Stimulated activated CD8-positive, alpha-beta memory T cell treated with anti-CD3 and anti-CD28 coated beads, Interleukin-2, amount 100 ng/mL, for 48 hours (primary cell): Measurements from ENCODE around the gene PGM5.

Experiments used
- DNase-seq, 2 donors: peaks; one replicate each; pipeline ENCODE4 v3.0.0-alpha.2; 2020; ENCODE audit warnings: low read depth in 2 of 2

The PGM5 gene

DNA sequence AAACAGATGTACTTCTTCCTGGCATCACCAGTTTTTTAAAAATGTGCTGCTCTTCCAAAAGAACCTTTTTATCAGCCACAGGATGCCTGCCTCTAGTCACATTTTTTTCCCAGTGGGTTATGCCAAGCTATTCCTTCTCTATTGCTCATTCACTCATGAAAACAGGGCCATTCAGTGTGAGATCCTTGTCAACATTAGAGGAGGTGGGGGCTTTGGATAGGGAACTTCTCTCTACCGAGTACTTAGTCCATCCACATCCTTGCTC lies 181.1 kb downstream of the PGM5 start:
- DNase-seq: no peak

DNA sequence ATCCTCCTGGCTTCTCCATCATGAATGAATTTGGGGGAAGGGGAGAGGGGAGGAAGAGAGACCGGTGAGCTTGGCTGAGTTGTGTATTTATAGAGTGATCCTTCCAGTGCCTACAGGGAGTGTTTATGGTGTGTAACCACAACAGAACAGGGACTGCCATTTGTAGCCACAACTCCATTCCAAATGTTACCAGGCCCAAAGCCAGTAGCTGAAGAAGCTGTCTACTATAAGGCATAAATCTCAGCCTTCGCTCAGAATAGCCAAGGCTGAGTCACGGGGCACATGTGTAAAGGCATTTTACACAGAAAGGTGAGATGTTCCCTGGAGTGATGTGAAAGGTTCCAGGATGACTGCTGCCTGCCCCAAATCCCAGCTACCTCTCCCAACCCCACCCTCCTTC lies 181.8 kb downstream of the PGM5 start:
- no peak for DNase-seq

DNA sequence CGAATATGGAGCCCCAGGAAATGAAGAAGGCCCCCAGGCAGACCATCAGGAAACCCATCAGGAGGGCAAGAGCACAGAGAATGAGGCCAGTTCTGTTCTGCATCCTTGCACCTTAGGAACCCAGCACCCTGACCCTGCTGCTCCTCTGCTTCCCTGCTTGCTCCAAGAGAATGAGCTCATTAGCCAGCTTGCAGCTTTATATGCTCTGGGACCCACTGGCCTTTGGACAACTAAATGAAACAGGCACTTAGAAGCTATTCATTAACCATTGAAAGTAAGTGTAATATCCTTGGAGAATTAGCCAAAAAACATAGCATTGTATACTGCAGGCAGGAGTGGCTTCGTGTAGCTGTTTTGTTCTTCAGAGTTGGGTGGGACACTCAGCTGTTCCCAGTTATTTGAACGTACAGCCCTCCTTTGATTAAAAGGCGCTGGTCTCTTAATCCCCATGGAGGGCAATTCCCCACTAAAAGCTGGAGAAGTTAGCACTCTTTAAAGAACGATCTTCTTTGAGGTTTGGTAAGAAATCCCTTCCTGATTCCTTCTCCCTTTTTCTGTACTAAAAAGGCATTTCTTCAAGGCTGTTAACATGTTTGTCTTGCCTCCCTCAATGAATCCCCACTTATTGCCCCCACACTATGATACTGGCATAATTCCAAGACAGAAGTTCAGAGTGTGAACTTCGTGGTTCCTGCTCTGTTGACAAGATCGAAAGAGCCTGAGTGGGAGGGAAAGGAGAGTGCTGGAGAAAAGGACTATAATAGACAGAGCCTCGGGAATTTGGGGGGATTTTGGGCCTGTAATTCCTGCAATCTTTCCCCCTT lies 184.5 kb downstream of the PGM5 start, which contains the start of gene TMEM252:
Gene TMEM252, minus strand, starts transcription at position 172 of the 824 bp plus-strand sequence. Its CDS starts 69 bp downstream, at position 103.
- DNase-seq: no peak

DNA sequence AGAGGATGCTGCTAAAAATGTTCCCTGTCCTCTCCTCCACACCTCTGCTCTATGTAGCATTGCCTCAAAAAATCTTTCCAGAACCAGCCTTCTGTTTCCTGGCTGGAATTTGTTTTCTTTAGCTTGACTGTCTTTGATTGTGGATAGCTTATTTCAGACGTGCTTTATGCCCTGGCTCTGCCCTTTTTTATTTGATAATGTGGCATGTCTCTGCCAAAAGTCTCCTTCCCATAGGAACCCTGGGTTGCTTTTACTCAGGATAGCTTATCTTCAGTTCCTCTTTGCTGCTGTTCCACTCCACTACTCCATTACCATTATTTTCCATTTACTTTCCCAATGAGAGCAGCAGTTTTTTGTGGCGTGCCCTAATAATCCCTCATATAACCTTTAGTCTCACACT lies 185.2 kb downstream of the PGM5 start:
- DNase-seq: no peak

DNA sequence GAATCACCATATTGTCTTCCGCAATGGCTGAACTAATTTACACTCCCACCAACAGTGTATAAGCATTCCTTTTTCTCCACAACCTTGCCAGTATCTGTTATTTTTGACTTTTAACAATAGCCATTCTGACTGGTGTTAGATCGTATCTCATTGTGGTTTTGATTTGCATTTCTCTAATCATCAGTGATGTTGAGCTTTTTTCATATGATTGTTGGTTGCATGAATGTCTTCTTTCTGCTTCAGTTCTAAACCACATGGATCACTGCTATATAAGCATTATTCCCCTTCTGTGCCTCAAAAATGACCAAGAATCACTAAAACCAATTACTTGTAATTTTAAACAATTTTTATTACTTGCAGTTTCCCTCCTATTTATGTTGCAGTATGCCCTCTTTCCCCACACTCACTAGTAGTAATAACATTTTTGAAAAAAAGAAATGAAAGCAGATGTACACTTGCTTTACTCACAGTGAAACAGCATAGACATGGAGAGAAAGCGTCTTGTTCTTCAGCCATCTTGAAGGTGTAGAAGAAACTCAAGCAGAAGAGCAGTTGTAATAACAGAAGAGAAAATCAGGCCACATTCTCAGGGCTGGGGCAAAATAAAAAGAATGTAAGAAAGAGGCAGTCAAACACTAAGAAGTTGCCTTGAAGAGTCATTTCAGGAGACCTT lies 188.8 kb downstream of the PGM5 start:
- no peak for DNase-seq

DNA sequence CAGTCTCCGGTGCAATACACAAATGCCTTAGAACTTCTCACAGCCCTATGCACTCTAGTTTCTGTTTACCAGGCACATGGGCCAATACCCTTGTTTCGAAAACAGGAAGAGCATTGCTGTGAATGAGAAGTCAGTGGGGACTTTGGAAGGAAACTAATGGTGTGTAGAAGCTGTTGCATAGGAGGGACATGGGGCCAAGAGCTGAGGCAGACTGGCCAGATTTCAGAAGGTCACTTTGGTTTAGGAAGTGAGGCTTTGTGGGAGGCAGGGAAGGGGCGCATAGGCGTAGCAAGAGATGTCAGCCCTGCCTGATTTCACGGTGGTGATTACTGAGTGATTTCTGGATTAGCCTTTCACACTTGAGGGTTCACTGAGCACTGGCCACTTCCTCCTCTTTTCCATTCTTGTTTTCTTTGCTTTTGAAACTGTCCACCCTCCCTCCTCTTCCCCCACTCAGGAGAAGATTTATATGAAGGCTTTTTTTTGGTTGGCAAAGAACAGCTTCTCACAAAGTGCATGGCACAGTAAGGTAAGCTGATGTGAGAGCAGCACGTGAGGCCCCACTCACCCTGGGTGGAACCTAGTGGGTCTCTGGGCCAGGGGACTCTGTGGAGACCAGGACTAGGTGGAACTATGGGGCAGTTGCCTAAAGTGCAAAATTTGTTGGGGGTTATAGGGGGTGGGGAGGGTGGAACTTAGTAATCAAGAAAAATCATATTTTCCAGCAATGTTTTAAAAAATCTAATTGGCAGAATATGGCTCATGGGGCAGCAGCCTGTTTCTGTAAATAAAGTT lies 190.4 kb downstream of the PGM5 start:
- DNase-seq: no peak

DNA sequence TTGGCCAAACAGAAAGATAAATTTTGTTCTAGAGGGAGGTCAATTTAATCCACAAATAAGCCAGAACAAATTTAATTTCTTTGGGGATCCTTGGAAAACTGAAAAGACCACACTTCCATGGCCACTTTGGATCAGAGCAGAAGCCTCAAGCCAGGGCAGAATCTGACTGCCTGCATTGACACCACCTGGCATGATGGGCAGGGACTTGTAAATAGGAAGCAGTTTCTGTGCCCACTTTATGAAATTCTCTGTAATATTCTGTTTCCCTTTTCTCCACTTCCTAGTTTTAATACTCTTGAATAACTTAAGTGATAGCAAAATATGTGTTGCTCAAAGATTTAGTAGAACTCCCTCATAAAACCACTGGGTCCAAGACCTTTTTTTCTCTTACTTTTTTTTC lies 191.0 kb downstream of the PGM5 start:
- no peak for DNase-seq

DNA sequence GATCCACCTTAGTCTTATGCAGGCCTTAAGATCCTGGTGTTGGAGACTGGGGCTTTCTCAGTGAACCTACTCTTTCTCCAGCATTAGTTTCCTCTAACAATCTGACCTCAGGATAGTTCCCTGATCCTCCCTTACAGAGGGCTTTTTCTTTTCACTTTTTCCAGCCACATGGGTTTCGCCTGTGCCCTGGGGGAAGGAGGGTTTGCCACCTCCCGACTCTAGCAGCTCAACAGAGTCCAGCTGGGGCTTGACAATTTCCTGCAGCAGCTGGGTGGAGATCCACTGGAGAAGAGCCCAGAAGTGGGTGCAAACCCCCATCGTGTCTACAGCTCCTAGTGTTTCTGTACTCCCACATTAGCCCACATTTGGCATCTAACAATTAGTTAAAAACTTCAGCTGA lies 191.8 kb downstream of the PGM5 start:
- DNase-seq: no peak

DNA sequence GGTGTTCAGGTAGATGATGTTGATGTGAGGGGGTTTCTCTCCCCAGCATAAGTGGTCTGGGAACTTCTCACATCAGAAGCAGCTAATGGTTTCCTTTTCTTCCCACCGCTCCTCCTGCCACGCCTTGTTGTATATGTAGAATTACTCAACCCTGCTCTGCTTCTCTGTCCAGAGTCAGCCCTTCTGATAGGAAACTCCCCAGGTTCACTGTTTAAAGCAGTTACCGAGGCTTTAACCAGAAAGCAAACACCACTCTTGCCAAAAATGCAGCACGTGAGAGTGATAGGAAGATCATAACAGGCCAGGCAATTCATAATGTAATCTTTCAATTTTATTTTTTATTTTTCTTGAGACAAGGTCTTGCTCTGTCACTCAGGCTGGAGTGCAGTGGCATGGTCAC lies 194.8 kb downstream of the PGM5 start:
- DNase-seq: no peak

DNA sequence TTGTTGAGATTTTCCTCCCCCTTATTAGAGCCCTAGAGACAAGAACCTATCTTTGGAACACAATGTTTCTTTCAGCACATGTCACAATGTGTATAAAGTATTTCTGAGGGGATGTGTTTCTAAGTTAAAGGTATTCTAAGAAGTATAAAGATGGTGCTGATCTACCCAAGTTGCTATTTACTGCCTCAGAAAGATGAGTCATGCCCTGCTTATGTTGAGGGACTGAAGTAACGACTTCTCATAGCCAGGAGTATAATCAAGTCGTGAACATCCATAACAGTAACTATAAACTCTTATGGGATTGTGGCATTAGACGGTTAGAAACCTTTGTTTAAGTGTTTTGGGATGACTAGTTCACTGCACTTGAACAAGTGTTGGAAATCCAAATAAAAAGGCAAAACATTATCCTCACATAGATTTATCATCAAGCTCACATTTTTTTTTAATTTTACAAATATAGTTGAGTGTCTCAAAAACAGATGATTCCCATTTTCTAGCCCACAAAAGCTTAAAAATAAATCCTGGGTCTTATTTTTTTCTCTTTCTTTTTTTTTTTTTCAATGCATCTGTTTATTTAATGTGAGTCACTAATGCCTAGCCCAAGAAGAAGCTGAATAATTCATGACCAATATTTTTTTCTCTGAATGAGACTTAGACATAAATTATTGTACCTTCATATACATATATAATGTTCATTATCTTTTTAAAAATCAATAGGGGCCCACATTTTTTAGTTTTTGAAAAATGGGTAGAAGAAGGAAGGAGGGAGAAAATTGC lies 196.5 kb downstream of the PGM5 start:
- DNase-seq: no peak

DNA sequence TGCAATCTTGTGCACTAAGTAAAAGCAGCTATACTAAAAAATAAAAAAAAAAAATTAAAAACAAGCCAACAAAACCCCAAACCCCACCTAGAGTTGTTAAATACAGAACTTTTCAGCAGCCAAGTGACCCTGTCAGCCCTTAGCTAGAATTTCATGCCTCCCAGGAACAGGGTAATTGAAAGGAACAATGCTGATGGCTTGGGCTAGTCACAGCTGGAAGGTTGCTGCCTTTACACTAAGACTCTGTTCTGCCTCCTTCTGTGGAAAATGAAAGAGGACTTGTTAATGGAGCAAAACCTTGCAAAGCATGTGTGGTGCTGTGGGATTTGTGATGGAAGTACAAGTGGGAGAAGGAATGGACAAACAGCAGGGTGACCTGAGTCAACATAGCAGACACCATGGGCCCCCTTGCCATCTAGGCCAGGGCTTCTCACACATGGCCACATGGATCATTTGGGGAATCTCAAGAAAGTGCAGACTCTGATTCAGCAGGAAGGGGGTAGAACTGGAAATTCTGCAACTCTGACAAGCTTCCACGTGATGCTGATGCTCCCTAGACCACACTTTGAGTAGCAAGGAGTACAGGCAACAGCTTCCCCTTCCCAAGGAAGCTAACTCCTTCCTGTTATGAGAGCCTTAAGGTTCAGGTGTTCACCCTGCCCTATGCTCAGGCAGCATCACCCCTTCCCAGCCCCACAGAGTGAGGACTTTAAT lies 199.2 kb downstream of the PGM5 start:
- DNase-seq: no peak

DNA sequence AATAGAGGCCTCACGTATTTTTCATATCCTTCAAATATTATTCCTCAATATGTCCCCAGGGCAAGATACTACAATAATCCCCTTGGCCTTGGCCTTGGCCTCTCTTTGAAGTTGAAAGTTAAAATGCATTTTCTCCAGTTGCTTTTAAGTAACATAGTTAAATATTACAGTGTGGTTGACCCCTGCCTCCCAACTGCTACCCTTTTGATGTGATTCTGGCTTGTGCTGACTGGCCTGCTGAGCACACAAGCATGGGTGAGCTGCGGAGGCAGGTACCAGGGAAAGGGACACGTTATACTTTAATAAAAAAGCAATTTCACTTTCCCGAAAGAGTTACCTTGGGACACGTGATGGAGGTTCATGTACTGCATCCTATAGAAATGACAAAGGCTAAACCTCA lies 202.1 kb downstream of the PGM5 start:
- DNase-seq: no peak

DNA sequence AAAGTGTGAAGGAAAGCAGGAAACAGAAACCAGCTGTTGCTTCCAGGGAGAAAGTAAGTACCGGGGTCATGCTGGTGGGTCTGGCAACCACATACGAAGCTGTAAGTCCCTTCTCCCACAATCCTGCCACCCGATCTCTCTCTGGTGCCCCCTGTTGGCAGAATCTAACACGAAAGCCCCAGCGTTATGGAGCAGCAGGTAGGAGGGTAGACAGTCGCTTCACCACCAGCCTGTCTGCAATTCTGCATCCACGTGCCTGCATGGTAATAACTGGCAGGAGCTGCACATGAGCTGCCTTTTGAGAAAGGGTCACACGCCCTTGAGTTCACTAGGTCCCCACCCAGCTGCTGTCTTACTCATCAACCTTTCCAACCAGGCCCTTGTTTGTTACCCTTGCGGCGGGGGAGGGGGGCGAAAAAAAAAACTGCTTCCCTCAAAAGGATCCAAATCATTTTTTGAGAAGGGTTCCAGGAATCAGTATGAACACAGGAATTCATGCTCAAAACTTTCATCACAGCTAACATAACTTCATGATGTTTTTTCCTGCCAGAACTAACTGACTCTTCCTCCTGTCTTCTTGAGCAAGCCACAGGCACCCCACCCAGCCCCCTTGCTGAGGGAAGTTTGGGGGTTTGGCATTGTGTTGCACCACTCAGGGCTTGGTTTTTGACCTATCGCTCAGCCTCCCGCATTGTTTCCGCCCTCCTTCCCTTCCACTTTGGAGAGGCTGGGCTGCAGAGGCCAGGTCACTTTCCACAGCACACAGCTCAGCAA lies 203.8 kb downstream of the PGM5 start:
- peak; percentile 18 to 34 for DNase-seq

DNA sequence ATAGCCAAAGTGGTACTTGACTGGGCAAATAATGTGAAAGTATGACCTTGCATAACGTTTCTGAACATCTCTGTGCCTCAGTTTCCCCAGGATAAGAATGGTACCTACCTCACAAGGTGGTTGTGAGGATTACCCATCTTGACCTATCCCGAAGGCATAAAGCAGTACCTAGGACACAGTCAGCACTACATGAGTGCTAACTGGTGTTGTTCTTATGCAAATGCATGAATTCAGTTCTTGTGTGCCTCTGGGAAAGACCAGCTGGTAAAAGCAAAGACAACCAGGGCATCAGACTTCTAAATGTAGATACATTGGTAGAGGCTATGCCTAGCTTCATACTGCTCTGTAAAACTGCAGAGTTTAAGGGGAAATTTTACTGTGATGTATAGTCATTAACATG lies 206.1 kb downstream of the PGM5 start:
- no peak for DNase-seq

DNA sequence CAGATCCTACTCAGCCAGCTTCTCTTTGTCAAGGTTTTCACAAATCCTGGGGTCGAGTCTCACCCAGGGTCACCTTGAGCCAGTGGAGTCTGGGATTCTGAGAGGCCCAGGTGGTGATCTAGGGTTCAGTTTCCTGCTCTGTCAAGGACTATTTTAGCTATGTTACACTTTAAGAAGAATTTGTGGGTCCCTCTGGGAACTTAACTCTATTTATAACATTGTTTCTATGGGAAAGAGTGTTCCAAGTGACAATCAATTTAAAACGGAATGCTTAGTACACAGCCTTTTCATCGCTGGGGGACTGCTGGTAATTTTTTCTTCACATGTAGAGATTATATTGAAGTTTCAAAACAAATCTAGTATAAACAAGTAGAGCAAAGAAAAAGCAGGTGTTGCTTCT lies 211.2 kb downstream of the PGM5 start:
- DNase-seq: no peak

DNA sequence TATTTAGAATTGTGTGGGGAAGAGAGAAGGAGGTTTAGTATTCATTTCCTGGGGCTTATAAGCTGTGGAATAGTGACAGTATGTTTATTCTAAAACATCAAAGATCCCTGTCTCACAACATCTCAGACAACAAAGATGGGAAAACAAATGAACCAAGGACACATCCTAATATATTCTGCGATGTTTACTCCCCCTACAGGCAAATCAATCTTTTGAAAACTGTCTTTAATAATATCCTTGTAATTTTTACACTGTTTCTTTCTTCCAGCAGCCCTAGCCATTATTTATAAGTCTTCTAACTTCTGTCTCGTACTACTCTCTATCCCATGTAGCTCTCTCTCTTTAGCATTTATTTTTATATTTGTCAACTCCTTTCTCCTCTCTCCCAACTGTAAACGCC lies 217.7 kb downstream of the PGM5 start:
- no peak for DNase-seq

DNA sequence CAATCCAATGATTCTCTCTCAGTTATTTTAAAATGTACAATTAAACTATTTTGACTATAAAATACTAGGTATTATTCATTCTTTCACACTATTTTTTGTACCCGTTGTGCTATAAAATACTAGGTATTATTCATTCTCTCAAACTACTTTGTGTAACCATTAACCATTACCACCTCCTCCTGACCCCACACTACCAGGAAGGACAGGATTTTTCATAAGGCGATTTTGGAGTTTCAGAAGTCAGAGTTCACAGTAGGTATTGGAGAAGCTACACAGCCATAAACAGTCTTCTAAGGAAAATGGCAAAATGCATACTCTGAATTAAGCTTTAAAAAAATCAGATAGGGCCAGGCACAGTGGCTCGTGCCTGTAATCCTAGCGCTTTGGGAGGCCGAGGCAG lies 219.4 kb downstream of the PGM5 start:
- DNase-seq: no peak

DNA sequence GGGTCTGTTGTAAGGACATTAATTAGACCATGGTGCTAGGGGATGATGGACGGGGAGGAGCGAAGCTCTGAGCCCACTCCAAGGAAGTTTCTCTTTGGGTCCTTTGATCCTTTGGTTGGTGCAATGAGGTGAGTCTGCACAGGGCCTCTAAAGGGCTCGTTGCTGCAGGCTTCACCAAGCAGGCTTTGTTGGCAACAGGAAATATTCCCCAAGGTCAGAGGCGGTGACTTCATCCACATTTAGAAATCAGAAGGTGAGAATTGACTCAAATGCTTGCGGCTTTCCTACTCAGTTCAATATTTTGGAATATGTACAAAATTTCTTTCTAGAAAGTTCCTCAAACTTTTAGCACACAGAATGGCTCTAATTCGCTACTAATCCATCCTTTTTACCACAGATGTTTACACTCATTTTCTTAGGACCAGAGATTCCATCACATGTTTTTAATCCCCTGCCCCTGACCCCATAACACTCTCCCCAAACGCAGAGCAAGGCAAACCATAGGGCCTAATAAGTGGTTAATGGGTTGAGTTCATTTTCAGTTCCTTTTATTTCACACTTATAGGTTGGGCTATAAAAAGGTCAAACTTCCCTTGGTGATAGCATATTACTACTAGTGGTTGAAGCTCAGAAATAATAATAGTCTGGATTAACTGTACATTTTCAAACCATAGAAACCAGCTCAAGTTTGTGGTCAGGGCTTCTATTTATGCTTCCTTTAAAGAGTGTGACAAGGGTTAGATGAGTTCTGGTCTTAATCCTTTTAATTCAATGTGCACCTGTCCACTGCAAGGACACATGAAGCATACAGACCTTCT lies 221.6 kb downstream of the PGM5 start:
- DNase-seq: no peak
